Fibroblast of pulmonary artery (primary cell): ENCODE results near the gene RPTOR.

Source experiments
- DNase-seq: peaks from one replicate; pipeline ENCODE4 v3.0.0-alpha.2; 2010; ENCODE audit warnings: low read depth
- H3K4me3 ChIP-seq: replicated peaks from 2 replicates; pipeline ENCODE4 v1.5.1; 2011; ENCODE audit warnings: low read depth, mild to moderate bottlenecking, control low read depth, low read length, moderate library complexity
- TF ChIP-seq, protein P1 (sequence below): IDR thresholded peaks from 2 replicates; pipeline ENCODE4 v1.5.1; 2011; ENCODE audit warnings: mild to moderate bottlenecking, control low read depth, low read length, inconsistent platforms; ENCODE audit errors: missing control alignments

Gene RPTOR

DNA sequence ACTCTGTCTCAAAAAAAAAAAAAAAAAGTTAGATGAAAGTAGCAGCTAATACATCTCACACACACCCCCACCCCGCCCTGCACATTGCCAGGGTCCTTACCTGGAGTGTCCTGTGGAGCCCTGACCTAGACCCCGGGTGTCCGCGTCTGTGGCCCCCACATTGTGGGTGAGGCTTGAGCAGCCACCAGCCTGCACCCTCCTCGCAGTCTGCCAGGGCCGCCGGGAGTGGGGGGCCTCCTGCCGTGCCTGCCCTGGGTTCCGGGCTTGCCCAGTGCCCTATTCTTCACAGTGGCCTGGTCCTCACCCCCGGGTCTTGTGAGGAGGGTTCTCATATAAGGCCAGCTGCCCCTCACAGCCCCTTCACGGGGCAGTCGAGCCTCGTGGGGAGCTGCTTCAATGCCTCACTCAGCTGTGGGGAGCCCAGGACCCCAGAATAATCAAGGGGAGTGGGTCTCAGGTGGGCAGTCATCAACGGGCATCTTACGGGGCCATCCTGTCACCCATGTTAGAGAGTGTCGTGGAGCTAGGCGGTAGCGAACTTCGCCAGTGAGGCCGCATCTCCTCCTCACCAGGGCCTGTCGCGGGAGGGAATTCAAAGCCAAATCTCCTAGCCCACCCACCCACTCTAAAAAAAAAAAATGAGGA is 361.1 kb downstream of the RPTOR start:
- TF ChIP-seq, protein P1, sequence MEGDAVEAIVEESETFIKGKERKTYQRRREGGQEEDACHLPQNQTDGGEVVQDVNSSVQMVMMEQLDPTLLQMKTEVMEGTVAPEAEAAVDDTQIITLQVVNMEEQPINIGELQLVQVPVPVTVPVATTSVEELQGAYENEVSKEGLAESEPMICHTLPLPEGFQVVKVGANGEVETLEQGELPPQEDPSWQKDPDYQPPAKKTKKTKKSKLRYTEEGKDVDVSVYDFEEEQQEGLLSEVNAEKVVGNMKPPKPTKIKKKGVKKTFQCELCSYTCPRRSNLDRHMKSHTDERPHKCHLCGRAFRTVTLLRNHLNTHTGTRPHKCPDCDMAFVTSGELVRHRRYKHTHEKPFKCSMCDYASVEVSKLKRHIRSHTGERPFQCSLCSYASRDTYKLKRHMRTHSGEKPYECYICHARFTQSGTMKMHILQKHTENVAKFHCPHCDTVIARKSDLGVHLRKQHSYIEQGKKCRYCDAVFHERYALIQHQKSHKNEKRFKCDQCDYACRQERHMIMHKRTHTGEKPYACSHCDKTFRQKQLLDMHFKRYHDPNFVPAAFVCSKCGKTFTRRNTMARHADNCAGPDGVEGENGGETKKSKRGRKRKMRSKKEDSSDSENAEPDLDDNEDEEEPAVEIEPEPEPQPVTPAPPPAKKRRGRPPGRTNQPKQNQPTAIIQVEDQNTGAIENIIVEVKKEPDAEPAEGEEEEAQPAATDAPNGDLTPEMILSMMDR = no peak
- H3K4me3 ChIP-seq = no peak overlapping the region
- no peak for DNase-seq

DNA sequence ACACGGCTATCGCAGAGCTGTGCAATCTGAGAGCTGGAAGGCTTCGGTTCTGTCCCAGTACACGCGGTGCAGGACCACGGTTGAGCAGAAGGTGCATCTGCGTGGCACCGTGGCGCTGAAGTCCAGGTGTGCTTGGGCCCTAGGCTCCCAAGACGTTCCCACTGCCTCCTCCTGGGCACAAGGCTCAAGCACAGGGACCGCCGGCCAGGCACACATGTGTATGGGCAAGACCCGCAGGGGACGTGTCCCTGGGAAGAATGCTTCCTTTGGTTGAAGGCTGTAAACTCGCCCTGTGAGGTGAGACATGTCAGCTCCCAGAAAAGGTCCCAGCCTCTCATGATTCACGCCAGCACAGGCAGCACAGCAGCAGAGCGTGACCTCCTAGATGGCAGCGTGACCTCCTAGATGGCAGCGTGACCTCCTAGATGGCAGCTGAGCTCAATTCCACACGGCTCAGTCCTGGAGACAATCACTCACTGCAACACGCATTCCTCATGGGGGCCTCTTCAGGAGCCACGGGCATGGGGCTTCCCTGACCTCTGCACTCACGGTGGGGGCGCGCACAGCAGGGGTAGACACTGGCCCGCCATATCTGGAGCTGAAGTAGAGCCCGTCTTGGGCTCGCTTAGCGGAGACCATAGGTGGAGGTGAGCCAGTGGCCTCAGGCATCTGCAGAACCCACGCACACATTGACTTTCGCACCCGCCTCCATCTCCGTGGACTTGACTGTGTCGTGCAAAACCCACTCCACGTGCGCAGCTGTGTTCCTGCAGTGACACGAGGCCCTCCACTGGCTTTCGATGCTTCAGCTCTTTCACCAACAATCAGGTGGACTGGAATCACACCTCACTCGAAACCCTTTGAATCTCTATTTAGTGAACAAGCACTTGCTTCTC is 362.0 kb downstream of the RPTOR start:
- no peak overlapping the region for H3K4me3 ChIP-seq
- no peak for DNase-seq
- TF ChIP-seq, protein P1 = no peak

DNA sequence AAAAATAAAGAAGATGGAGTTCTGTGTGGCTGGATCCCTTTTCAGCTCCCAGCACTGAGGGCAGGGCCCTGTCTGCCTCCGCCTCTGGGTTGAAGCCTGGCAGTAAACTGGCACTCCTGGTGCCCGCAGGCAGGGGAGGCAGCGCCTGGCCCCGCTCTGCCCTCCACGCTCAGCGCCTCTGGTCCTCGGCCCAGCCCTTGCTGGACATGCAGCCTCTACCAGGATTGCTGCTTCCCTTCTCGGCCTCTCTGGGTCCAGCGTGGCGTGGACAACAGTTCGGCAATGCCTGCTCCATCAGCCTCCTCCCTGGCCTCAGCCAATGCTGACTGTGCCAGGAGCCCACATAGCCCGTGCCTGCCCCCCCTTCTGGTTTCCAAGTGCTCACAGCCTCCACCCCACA is 362.6 kb downstream of the RPTOR start:
- DNase-seq = no peak
- TF ChIP-seq, protein P1 = no peak
- no peak overlapping the region for H3K4me3 ChIP-seq

DNA sequence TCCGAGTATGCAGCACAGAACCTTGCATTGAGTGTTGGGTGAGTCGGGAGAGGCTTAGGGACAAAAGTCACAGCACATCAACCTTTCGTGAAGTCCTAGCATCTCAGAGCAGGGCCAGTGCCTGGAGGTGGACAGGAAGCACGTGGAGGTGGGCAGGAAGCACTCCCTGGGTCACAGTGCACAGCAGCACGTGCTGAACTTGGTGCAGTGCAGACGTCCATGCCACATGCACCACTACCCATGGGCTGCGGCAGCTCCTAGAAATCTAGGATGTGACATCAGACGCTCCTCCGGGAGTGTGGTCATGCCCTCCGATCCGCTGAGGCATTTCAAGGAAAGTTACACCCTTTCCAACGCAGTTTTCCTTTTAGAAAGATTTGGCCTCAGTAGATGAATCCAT is 363.6 kb downstream of the RPTOR start:
- TF ChIP-seq, protein P1 = no peak
- H3K4me3 ChIP-seq = no peak overlapping the region
- no peak for DNase-seq

DNA sequence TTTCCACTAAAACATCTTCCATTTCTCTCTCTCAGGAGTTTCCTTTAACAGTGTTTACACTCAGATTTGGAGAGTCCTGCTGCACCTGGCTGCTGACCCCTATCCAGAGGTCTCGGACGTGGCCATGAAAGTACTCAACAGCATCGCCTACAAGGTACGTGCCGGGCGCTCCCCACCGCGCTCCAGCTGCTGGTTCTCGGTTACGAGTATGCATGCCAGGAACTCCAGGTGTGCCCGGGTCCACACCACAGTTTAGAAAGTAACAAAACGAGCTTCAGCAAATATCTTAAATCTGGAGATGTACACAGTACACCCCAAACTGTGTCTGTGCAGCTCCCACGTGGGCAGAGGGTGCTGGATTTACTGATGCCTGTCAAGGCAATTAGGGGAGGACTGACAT is 364.1 kb downstream of the RPTOR start:
- DNase-seq = no peak
- TF ChIP-seq, protein P1 = no peak
- H3K4me3 ChIP-seq = no peak overlapping the region

DNA sequence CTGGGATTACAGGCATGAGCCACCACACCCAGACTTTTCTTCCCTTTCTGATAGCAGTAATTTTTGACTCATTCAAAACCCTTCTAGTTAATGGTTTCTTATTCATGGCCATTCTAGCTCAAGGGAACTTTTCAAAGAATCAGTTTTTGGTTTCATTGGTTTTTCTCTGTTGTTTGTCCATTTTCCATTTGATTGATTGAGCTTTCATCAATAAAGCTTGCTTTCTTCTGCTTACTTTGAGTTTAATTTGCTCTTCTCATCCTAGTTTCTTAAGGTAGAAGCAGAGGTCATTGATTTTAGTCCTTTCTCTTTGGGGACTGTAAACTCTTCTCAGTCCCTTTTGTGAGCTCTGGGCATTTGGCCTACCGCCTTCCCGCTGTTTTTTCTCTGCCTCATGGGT is 365.0 kb downstream of the RPTOR start:
- H3K4me3 ChIP-seq = no peak overlapping the region
- no peak for DNase-seq
- TF ChIP-seq, protein P1 = no peak
